HepG2 (cell line): ENCODE results near the gene ARF4. TPM values are rescaled to one million over a fixed set of nuclear protein-coding genes. Genes with fewer than 3 reads are reported as not detected.

Experiments
- ATF2 ChIP-seq: sonication (generic); formaldehyde crosslinking; IDR thresholded peaks from 2 replicates; pipeline ENCODE4 v1.4.0; 2020; ENCODE audit warnings: missing genetic modification reagents
- FIP1L1 ChIP-seq: fragments of 200-400 bp; formaldehyde crosslinking; IDR thresholded peaks from 2 replicates; pipeline ENCODE4 v1.6.1; 2018; ENCODE audit warnings: low read depth, mild to moderate bottlenecking, low read length, moderate library complexity, borderline replicate concordance; ENCODE audit not compliant: insufficient read depth
- SRY ChIP-seq: sonication (generic); formaldehyde crosslinking; IDR thresholded peaks from 2 replicates; pipeline ENCODE4 v1.8.0; 2022; ENCODE audit warnings: mild to moderate bottlenecking, missing genetic modification reagents
- ZNF414 ChIP-seq: sonication (generic); formaldehyde crosslinking; IDR thresholded peaks from 2 replicates; pipeline ENCODE4 v1.5.0; 2020; ENCODE audit warnings: missing genetic modification reagents
- ZNF512B ChIP-seq: sonication (generic); formaldehyde crosslinking; IDR thresholded peaks from 2 replicates; pipeline ENCODE4 v1.5.1; 2020; ENCODE audit warnings: missing genetic modification reagents, mild to moderate bottlenecking, borderline replicate concordance
- ZNF546 ChIP-seq: sonication (generic); formaldehyde crosslinking; conservative IDR thresholded peaks from 2 replicates; pipeline ENCODE4 v1.8.1; 2023; ENCODE audit warnings: mild to moderate bottlenecking, missing genetic modification reagents
- ZNF597 ChIP-seq: sonication (generic); formaldehyde crosslinking; IDR thresholded peaks from 2 replicates; pipeline ENCODE4 v1.5.0; 2020; ENCODE audit warnings: missing genetic modification reagents
- ZXDC ChIP-seq: sonication (generic); formaldehyde crosslinking; IDR thresholded peaks from 2 replicates; pipeline ENCODE4 v1.5.0; 2020; ENCODE audit warnings: mild to moderate bottlenecking, missing genetic modification reagents
- polyA plus RNA-seq, 8 experiments: library from polyadenylated mRNA; depleted of rRNA in 3 of 8; stranded (reverse) in 7 of 8; unstranded in 1 of 8; fragments of >200 nt; fragmentation: Illumina TruSeq in 4 of 8; extraction: Trizol in 4 of 8; gene quantifications; 2 replicates each; pipeline versions ENCODE4 v1.2.1 to v1.2.3, GENCODE V29; 2011 to 2016; ENCODE audit warnings: low read depth in 4 of 8, missing spikeins in 1 of 8, mixed read lengths in 1 of 8; ENCODE audit not compliant: insufficient read depth in 1 of 8
- total RNA-seq, 5 experiments: library from RNA; depleted of rRNA; stranded (reverse); fragments of >200 nt; fragmentation: Illumina TruSeq; extraction: Trizol; gene quantifications; 2 replicates each; pipeline ENCODE4 v1.2.3, GENCODE V29; 2016; ENCODE audit warnings: low read depth in 1 of 5
- TF ChIP-seq, protein P1 (sequence below), 2 experiments: IDR thresholded peaks; 2 replicates each; pipeline ENCODE4 v1.6.1; 2011 to 2012; ENCODE audit warnings: low read length in 2 of 2, borderline replicate concordance in 1 of 2, low read depth in 1 of 2, mild to moderate bottlenecking in 1 of 2, moderate library complexity in 1 of 2
- TF ChIP-seq, protein P2 (sequence below): sonication (generic); formaldehyde crosslinking; IDR thresholded peaks from 2 replicates; pipeline ENCODE4 v1.5.0; 2020; ENCODE audit warnings: mild to moderate bottlenecking, missing genetic modification reagents

ARF4 gene
- total and polyA plus RNA-seq, 2 of the 13 experiments (the other 11 are each of a cell fraction or from before 2014, with no cell fraction given), result 184 to 250 TPM

DNA sequence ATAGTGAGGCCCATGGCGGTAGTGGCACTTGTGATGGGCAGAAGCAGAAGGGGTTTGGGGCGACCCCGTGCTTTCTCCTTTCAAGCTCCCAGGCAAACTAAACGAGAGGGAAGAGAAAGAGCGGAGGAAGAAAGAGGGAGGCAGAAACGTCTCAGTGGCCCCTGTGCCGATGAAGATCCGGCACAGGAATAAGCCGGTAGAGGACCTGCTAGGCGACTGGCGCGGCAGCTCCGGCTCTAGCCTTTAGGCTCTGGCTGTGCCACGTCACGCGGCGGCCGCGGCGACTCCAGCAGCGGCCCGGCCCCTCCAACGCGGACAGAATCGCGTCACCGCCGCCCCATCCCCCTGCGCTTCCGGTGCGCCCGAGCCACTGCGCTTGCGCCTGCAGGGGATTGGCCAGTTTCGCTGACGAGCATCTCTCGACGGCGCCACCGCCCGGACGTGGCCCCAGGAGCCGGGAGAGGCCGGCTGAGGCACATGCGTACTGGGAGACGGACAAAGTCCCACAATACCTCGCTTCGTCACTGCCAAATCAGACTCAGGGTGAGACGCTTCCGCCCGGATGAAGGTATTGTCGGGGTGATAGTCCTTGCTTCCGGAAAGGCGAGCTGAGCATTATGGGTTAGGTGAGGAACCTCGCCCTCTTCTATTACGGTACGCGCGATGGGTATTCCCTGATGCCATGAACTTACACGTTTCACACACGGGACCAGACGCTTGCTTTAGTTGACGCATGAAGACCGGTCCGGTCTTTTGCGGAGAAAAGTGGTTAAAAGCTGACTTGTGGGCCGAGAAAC lies at the start of gene ARF4 (continued):
- TF ChIP-seq, protein P1, sequence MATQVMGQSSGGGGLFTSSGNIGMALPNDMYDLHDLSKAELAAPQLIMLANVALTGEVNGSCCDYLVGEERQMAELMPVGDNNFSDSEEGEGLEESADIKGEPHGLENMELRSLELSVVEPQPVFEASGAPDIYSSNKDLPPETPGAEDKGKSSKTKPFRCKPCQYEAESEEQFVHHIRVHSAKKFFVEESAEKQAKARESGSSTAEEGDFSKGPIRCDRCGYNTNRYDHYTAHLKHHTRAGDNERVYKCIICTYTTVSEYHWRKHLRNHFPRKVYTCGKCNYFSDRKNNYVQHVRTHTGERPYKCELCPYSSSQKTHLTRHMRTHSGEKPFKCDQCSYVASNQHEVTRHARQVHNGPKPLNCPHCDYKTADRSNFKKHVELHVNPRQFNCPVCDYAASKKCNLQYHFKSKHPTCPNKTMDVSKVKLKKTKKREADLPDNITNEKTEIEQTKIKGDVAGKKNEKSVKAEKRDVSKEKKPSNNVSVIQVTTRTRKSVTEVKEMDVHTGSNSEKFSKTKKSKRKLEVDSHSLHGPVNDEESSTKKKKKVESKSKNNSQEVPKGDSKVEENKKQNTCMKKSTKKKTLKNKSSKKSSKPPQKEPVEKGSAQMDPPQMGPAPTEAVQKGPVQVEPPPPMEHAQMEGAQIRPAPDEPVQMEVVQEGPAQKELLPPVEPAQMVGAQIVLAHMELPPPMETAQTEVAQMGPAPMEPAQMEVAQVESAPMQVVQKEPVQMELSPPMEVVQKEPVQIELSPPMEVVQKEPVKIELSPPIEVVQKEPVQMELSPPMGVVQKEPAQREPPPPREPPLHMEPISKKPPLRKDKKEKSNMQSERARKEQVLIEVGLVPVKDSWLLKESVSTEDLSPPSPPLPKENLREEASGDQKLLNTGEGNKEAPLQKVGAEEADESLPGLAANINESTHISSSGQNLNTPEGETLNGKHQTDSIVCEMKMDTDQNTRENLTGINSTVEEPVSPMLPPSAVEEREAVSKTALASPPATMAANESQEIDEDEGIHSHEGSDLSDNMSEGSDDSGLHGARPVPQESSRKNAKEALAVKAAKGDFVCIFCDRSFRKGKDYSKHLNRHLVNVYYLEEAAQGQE (IDR thresholded peaks at IDR 0.05; ENCODE audit: borderline replicate concordance in 1 of 2, low read depth in 1 of 2, low read length in 2 of 2), result peak in 1 of 2 experiments; percentile 67; a peak in 1 of 4 replicates
- TF ChIP-seq FIP1L1, result no peak
- no peak for TF ChIP-seq ZNF512B (CRISPR knock-in tag)
- TF ChIP-seq, protein P2, sequence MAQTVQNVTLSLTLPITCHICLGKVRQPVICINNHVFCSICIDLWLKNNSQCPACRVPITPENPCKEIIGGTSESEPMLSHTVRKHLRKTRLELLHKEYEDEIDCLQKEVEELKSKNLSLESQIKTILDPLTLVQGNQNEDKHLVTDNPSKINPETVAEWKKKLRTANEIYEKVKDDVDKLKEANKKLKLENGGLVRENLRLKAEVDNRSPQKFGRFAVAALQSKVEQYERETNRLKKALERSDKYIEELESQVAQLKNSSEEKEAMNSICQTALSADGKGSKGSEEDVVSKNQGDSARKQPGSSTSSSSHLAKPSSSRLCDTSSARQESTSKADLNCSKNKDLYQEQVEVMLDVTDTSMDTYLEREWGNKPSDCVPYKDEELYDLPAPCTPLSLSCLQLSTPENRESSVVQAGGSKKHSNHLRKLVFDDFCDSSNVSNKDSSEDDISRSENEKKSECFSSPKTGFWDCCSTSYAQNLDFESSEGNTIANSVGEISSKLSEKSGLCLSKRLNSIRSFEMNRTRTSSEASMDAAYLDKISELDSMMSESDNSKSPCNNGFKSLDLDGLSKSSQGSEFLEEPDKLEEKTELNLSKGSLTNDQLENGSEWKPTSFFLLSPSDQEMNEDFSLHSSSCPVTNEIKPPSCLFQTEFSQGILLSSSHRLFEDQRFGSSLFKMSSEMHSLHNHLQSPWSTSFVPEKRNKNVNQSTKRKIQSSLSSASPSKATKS, result no peak; the same call in none of the 2 replicates
- TF ChIP-seq ZXDC (CRISPR knock-in tag), result no peak
- TF ChIP-seq ZNF597 (CRISPR knock-in tag), result no peak
- TF ChIP-seq ZNF546 (CRISPR knock-in tag), result peak; percentile 35; the same call in 1 of the 2 replicates
- peak; percentile 61; the same call in 1 of the 2 replicates for TF ChIP-seq ZNF414 (CRISPR knock-in tag)
- peak; percentile 76 for TF ChIP-seq ATF2
- TF ChIP-seq SRY, result peak; percentile 81; the same call in 1 of the 2 replicates
